GM21619 (cell line): ENCODE measurements around the gene REC114.

Source experiments
- ATAC-seq: cut with Tn5 transposase; IDR thresholded peaks from one replicate; pipeline ENCODE4 v1.9.1; 2021; ENCODE audit not compliant: unreplicated experiment

The REC114 gene

GRCh38 chr15:73601451-73602445, 158.8 kb downstream of the REC114 start:
- no peak for ATAC-seq

- ATAC-seq, result no peak
Observed at GRCh38 chr15:73602446-73602843, 159.5 kb downstream of the REC114 start.

- no peak for ATAC-seq
Observed at GRCh38 chr15:73602992-73603391, 160.0 kb downstream of the REC114 start.

- no peak for ATAC-seq
Observed at GRCh38 chr15:73604477-73604876, 161.5 kb downstream of the REC114 start.

GRCh38 chr15:73605759-73606436, 162.9 kb downstream of the REC114 start:
- ATAC-seq, result no peak

- no peak for ATAC-seq
Observed at GRCh38 chr15:73607405-73607804, 164.4 kb downstream of the REC114 start.

- ATAC-seq, result no peak
Observed at GRCh38 chr15:73607843-73608242, 164.9 kb downstream of the REC114 start.

GRCh38 chr15:73608475-73608874, 165.5 kb downstream of the REC114 start:
- ATAC-seq, result no peak

GRCh38 chr15:73608941-73609340, 166.0 kb downstream of the REC114 start:
- ATAC-seq, result no peak
